HCT116 (cell line): ENCODE data around the gene RCAN2. TPM values are rescaled to one million over a fixed set of nuclear protein-coding genes. Genes with fewer than 3 reads are reported as not detected.

Experiments used
- ATAC-seq: fragments of 200-7000 bp; cut with Tn5 transposase; 2 replicates; pipeline ENCODE4 v1.9.1; 2020; ENCODE audit warnings: mild to moderate bottlenecking, moderate library complexity
- BruUV-seq: library from RNA; stranded (reverse); fragments of 400-500 nt; replicated peaks from 2 replicates; lab custom pipeline; 2021; lab: Mats Ljungman, UMichigan
- CTCF ChIA-PET: fragments of 300-600 bp; sonication (Branson Sonifier 250); formaldehyde crosslinking; loops from one replicate; lab custom pipeline; 2021; ENCODE audit warnings: antibody characterized with exemption; lab: Charles Lee
- POLR2A ChIA-PET: fragments of 300-600, 350-600 bp; sonication (Branson Sonifier 250); formaldehyde crosslinking; loops from one replicate; lab custom pipeline; 2021; ENCODE audit warnings: antibody characterized with exemption; lab: Charles Lee
- RAD21 ChIA-PET, 2 experiments: fragments of 300-600 bp; sonication (Branson Sonifier 250); formaldehyde crosslinking; loops; one replicate each; lab custom pipeline; 2023; ENCODE audit warnings: low total read pairs in 2 of 2; ENCODE audit not compliant: uncharacterized antibody in 2 of 2, unreplicated experiment in 2 of 2, low non-redundant PET in 1 of 2; lab: Charles Lee
- DNase-seq: peaks from one replicate; pipeline ENCODE4 v3.0.0-alpha.2; 2010; ENCODE audit warnings: low read depth, low spot score
- H2AFZ ChIP-seq: fragments of 200-600 bp; shearing (Covaris generic), sonication (generic); 2 replicates; pipeline ENCODE4 v1.6.1; 2017; ENCODE audit warnings: low read depth, mixed run types, mixed read lengths, antibody characterized with exemption, low read length; ENCODE audit not compliant: poor library complexity, severe bottlenecking
- H3K27ac ChIP-seq: 2 replicates; pipeline ENCODE4 v1.5.1; 2012; ENCODE audit warnings: low read depth, low read length
- H3K27me3 ChIP-seq: fragments of 200-600 bp; sonication (generic); 2 replicates; pipeline ENCODE4 v1.6.1; 2016; ENCODE audit warnings: mixed run types, low read length, mixed read lengths; ENCODE audit not compliant: insufficient read depth
- H3K36me3 ChIP-seq, 2 experiments: fragments of 200-500 bp in 1 of 2; fragments of 200-600 bp in 1 of 2; sonication (Bioruptor generic) in 1 of 2; sonication (generic) in 1 of 2; 2 replicates each; pipeline versions ENCODE4 v1.5.1 to v1.6.1; 2014 to 2016; ENCODE audit warnings: low read length in 2 of 2, inconsistent platforms in 1 of 2, mixed read lengths in 1 of 2, mixed run types in 1 of 2; ENCODE audit not compliant: insufficient read depth in 2 of 2, control insufficient read depth in 1 of 2
- H3K4me1 ChIP-seq, 2 experiments: fragments of 200-600 bp in 1 of 2; sonication (generic) in 1 of 2; 2 replicates each; pipeline versions ENCODE4 v1.5.1 to v1.6.1; 2012 to 2017; ENCODE audit warnings: low read length in 2 of 2, inconsistent platforms in 1 of 2, mild to moderate bottlenecking in 1 of 2, mixed read lengths in 1 of 2, mixed run types in 1 of 2, moderate library complexity in 1 of 2; ENCODE audit not compliant: insufficient read depth in 2 of 2, control insufficient read depth in 1 of 2
- H3K4me2 ChIP-seq: fragments of 200-600 bp; sonication (generic); 2 replicates; pipeline ENCODE4 v1.6.1; 2017; ENCODE audit warnings: mixed run types, low read length, mixed read lengths
- H3K4me3 ChIP-seq, 2 experiments: fragments of 200-600 bp in 1 of 2; sonication (generic) in 1 of 2; replicated peaks in 1 of 2; 2 replicates each; pipeline ENCODE4 v1.5.1; 2011 to 2016; ENCODE audit warnings: low read length in 2 of 2, control low read depth in 1 of 2, low read depth in 1 of 2, mild to moderate bottlenecking in 1 of 2, mixed read lengths in 1 of 2, mixed run types in 1 of 2
- H3K79me2 ChIP-seq: fragments of 200-600 bp; sonication (generic); 2 replicates; pipeline ENCODE4 v1.6.1; 2017; ENCODE audit warnings: mild to moderate bottlenecking, mixed run types, low read length, moderate library complexity, mixed read lengths; ENCODE audit not compliant: insufficient read depth
- H3K9ac ChIP-seq: fragments of 200-600 bp; sonication (generic); 2 replicates; pipeline ENCODE4 v1.6.1; 2016; ENCODE audit warnings: low read length, mixed read lengths
- H3K9me2 ChIP-seq: fragments of 200-600 bp; sonication (generic), shearing (Covaris generic); 2 replicates; pipeline ENCODE4 v1.6.1; 2017; ENCODE audit warnings: mixed run types, mild to moderate bottlenecking, moderate library complexity; ENCODE audit not compliant: insufficient read depth
- H3K9me3 ChIP-seq, 2 experiments: fragments of 200-500 bp in 1 of 2; fragments of 200-600 bp in 1 of 2; sonication (Bioruptor generic) in 1 of 2; sonication (generic) in 1 of 2; 2 replicates each; pipeline ENCODE4 v1.6.1; 2014 to 2017; ENCODE audit warnings: low read length in 2 of 2, mixed read lengths in 2 of 2, inconsistent platforms in 1 of 2, low read depth in 1 of 2, mild to moderate bottlenecking in 1 of 2, mixed run types in 1 of 2, moderate library complexity in 1 of 2; ENCODE audit not compliant: control insufficient read depth in 1 of 2, insufficient read depth in 1 of 2
- H4K20me1 ChIP-seq: fragments of 200-600 bp; sonication (generic), shearing (Covaris generic); 2 replicates; pipeline ENCODE4 v1.6.1; 2017; ENCODE audit warnings: mixed run types, mild to moderate bottlenecking, moderate library complexity; ENCODE audit not compliant: insufficient read depth
- CBX3 ChIP-seq: IDR thresholded peaks from 2 replicates; pipeline ENCODE4 v1.6.1; 2012; ENCODE audit warnings: low read depth
- EGR1 ChIP-seq: IDR thresholded peaks from 2 replicates; pipeline ENCODE4 v1.6.1; 2012; ENCODE audit warnings: low read depth
- ELF1 ChIP-seq: IDR thresholded peaks from 2 replicates; pipeline ENCODE4 v1.6.1; 2012; ENCODE audit warnings: low read depth, borderline replicate concordance
- EZH2 ChIP-seq: fragments of 200-600 bp; sonication (generic); IDR thresholded peaks from 2 replicates; pipeline ENCODE4 v1.6.1; 2017; ENCODE audit warnings: antibody characterized with exemption, mixed run types
- EZH2phosphoT487 ChIP-seq: fragments of 200-600 bp; IDR thresholded peaks from 2 replicates; pipeline ENCODE4 v1.6.1; 2018; ENCODE audit warnings: antibody characterized with exemption, borderline replicate concordance
- FOSL1 ChIP-seq: IDR thresholded peaks from 2 replicates; pipeline ENCODE4 v1.6.1; 2012; ENCODE audit warnings: low read depth
- POLR2A ChIP-seq: IDR thresholded peaks from 2 replicates; pipeline ENCODE4 v1.7.0; 2011; ENCODE audit warnings: borderline replicate concordance; ENCODE audit not compliant: insufficient read depth, insufficient read length; ENCODE audit errors: extremely low read depth
- POLR2AphosphoS5 ChIP-seq: IDR thresholded peaks from 2 replicates; pipeline ENCODE4 v1.6.1; 2011; ENCODE audit warnings: mild to moderate bottlenecking, low read depth, low read length, moderate library complexity
- RAD21 ChIP-seq: IDR thresholded peaks from 2 replicates; pipeline ENCODE4 v1.6.1; 2012; ENCODE audit warnings: low read depth, mild to moderate bottlenecking
- SIN3A ChIP-seq: IDR thresholded peaks from 2 replicates; pipeline ENCODE4 v1.6.1; 2012; ENCODE audit warnings: low read depth
- SP1 ChIP-seq: IDR thresholded peaks from 2 replicates; pipeline ENCODE4 v1.6.1; 2012; ENCODE audit warnings: low read depth
- SRF ChIP-seq: IDR thresholded peaks from 2 replicates; pipeline ENCODE4 v1.6.1; 2012; ENCODE audit warnings: low read depth
- YY1 ChIP-seq: IDR thresholded peaks from 2 replicates; pipeline ENCODE4 v1.6.1; 2011; ENCODE audit warnings: low read length, low read depth, moderate library complexity, mild to moderate bottlenecking; ENCODE audit not compliant: insufficient replicate concordance; ENCODE audit errors: extremely low read depth
- ZFX ChIP-seq: fragments of 450-650 bp; IDR thresholded peaks from 2 replicates; pipeline ENCODE4 v1.6.1; 2017
- ZNF274 ChIP-seq: fragments of 200-500 bp; sonication (Bioruptor generic); IDR thresholded peaks from 2 replicates; pipeline ENCODE4 v1.6.1; 2014; ENCODE audit warnings: mild to moderate bottlenecking, low read depth, low read length, inconsistent platforms
- intact Hi-C: fragments of 100-400 bp; cut with micrococcal nuclease; formaldehyde crosslinking; loops from 2 replicates; pipeline ENCODE4 v1.10.0; 2022
- total RNA-seq: library from RNA; stranded (reverse); gene quantifications from one replicate; pipeline ENCODE4 v1.2.1, GENCODE V29; 2021; ENCODE audit not compliant: unreplicated experiment
- TF ChIP-seq, protein P1 (sequence below), 3 experiments: fragments of 200-600 bp in 1 of 3; sonication (generic) in 1 of 3; IDR thresholded peaks in 2 of 3; conservative IDR thresholded peaks in 1 of 3; 2 replicates each; pipeline ENCODE4 v1.5.1; 2012 to 2017; ENCODE audit warnings: low read depth in 2 of 3, low read length in 2 of 3, antibody characterized with exemption in 1 of 3, borderline replicate concordance in 1 of 3, control low read depth in 1 of 3, mild to moderate bottlenecking in 1 of 3, mixed read lengths in 1 of 3, mixed run types in 1 of 3, moderate library complexity in 1 of 3; ENCODE audit not compliant: insufficient read depth in 1 of 3
- TF ChIP-seq, protein P2 (sequence below): IDR thresholded peaks from 2 replicates; pipeline ENCODE4 v1.6.1; 2012; ENCODE audit warnings: low read depth
- TF ChIP-seq, protein P3 (sequence below): IDR thresholded peaks from 2 replicates; pipeline ENCODE4 v1.6.1; 2012
- TF ChIP-seq, protein P4 (sequence below): IDR thresholded peaks from 2 replicates; pipeline ENCODE4 v1.6.1; 2012
- TF ChIP-seq, protein P5 (sequence below): IDR thresholded peaks from 2 replicates; pipeline ENCODE4 v1.6.1; 2011; ENCODE audit warnings: mild to moderate bottlenecking, low read length, moderate library complexity; ENCODE audit not compliant: insufficient replicate concordance; ENCODE audit errors: extremely low read depth

RCAN2 gene
- total RNA-seq, 1 experiment from 2014 or later, result 0.57 TPM

DNA sequence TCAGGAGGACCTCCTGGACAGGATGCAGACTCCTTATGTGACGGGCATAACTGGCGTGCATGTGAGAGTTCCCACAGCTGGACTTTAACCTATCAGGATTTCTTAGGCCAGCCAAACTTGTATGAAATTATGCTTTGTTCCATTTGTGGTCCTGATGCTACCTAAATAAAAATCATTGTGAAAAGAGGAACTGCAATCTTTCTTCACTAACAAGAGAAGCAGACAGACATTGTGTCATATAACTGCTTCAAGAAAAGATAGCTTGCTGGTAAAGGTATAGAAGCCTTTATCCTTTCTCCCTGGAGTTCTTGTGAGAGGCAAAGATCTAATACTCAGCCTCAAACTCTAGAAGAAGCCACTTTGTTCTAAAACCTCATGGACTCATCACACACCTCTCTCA lies 233.0 kb downstream of the RCAN2 start:
- POLR2A ChIA-PET, result no interaction called here

More for the DNA sequence above, 233.0 kb downstream of the RCAN2 start:
- RAD21 ChIA-PET, result no interaction called here
- no TSS peak for BruUV-seq
- TF ChIP-seq EZH2phosphoT487 (no peak), EZH2 (no peak), POLR2AphosphoS5 (no peak), ZFX (no peak), SRF (no peak), POLR2A (no peak), RAD21 (no peak), YY1 (no peak), FOSL1 (no peak), ZNF274 (no peak), CBX3 (no peak), SIN3A (no peak), SP1 (no peak), ELF1 (no peak), EGR1 (no peak)
- TF ChIP-seq, protein P1, sequence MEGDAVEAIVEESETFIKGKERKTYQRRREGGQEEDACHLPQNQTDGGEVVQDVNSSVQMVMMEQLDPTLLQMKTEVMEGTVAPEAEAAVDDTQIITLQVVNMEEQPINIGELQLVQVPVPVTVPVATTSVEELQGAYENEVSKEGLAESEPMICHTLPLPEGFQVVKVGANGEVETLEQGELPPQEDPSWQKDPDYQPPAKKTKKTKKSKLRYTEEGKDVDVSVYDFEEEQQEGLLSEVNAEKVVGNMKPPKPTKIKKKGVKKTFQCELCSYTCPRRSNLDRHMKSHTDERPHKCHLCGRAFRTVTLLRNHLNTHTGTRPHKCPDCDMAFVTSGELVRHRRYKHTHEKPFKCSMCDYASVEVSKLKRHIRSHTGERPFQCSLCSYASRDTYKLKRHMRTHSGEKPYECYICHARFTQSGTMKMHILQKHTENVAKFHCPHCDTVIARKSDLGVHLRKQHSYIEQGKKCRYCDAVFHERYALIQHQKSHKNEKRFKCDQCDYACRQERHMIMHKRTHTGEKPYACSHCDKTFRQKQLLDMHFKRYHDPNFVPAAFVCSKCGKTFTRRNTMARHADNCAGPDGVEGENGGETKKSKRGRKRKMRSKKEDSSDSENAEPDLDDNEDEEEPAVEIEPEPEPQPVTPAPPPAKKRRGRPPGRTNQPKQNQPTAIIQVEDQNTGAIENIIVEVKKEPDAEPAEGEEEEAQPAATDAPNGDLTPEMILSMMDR (IDR thresholded peaks at IDR 0.05 in 2 of 3, conservative IDR thresholded peaks at IDR 0.05 in 1 of 3; ENCODE audit: borderline replicate concordance in 1 of 3, insufficient read depth in 1 of 3, low read depth in 2 of 3, low read length in 2 of 3), result no peak
- TF ChIP-seq, protein P2, sequence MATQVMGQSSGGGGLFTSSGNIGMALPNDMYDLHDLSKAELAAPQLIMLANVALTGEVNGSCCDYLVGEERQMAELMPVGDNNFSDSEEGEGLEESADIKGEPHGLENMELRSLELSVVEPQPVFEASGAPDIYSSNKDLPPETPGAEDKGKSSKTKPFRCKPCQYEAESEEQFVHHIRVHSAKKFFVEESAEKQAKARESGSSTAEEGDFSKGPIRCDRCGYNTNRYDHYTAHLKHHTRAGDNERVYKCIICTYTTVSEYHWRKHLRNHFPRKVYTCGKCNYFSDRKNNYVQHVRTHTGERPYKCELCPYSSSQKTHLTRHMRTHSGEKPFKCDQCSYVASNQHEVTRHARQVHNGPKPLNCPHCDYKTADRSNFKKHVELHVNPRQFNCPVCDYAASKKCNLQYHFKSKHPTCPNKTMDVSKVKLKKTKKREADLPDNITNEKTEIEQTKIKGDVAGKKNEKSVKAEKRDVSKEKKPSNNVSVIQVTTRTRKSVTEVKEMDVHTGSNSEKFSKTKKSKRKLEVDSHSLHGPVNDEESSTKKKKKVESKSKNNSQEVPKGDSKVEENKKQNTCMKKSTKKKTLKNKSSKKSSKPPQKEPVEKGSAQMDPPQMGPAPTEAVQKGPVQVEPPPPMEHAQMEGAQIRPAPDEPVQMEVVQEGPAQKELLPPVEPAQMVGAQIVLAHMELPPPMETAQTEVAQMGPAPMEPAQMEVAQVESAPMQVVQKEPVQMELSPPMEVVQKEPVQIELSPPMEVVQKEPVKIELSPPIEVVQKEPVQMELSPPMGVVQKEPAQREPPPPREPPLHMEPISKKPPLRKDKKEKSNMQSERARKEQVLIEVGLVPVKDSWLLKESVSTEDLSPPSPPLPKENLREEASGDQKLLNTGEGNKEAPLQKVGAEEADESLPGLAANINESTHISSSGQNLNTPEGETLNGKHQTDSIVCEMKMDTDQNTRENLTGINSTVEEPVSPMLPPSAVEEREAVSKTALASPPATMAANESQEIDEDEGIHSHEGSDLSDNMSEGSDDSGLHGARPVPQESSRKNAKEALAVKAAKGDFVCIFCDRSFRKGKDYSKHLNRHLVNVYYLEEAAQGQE, result no peak
- TF ChIP-seq, protein P3, sequence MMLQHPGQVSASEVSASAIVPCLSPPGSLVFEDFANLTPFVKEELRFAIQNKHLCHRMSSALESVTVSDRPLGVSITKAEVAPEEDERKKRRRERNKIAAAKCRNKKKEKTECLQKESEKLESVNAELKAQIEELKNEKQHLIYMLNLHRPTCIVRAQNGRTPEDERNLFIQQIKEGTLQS, result no peak
- TF ChIP-seq, protein P4, sequence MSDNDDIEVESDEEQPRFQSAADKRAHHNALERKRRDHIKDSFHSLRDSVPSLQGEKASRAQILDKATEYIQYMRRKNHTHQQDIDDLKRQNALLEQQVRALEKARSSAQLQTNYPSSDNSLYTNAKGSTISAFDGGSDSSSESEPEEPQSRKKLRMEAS, result no peak
- TF ChIP-seq, protein P5, sequence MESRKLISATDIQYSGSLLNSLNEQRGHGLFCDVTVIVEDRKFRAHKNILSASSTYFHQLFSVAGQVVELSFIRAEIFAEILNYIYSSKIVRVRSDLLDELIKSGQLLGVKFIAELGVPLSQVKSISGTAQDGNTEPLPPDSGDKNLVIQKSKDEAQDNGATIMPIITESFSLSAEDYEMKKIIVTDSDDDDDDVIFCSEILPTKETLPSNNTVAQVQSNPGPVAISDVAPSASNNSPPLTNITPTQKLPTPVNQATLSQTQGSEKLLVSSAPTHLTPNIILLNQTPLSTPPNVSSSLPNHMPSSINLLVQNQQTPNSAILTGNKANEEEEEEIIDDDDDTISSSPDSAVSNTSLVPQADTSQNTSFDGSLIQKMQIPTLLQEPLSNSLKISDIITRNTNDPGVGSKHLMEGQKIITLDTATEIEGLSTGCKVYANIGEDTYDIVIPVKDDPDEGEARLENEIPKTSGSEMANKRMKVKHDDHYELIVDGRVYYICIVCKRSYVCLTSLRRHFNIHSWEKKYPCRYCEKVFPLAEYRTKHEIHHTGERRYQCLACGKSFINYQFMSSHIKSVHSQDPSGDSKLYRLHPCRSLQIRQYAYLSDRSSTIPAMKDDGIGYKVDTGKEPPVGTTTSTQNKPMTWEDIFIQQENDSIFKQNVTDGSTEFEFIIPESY, result no peak
- Histone ChIP-seq H3K4me2 (no peak overlapping the region), H3K27ac (no peak overlapping the region), H3K4me1 (no peaks in the 10 kb centered on the region), H3K27me3 (no peaks in the 10 kb centered on the region), H3K4me3 (no peak overlapping the region), H4K20me1 (no peaks in the 10 kb centered on the region), H2AFZ (no peak overlapping the region), H3K9me3 (no peaks in the 10 kb centered on the region), H3K36me3 (no peaks in the 10 kb centered on the region), H3K79me2 (no peaks in the 10 kb centered on the region), H3K9ac (no peak overlapping the region), H3K9me2 (no peaks in the 10 kb centered on the region)
- ATAC-seq, result no peak
- CTCF ChIA-PET, result no interaction called here
- DNase-seq, result no peak
- intact Hi-C loops, result no loop called here
